OCI-LY1 (cell line): ENCODE measurements around the gene MME.
A peak's percentile ranks its signal among the peaks of the same experiment; 100 is the strongest.

Experiments used
- H2AFZ ChIP-seq: fragments of 200-600 bp; sonication (generic), shearing (Covaris generic); 2 replicates; pipeline ENCODE4 v1.6.0; 2014; ENCODE audit warnings: antibody characterized with exemption, mild to moderate bottlenecking, low read length
- H3F3A ChIP-seq: fragments of 200-600 bp; sonication (generic), shearing (Covaris generic); 2 replicates; pipeline ENCODE4 v1.6.0; 2014; ENCODE audit warnings: mild to moderate bottlenecking, antibody characterized with exemption, low read length, moderate library complexity; ENCODE audit not compliant: insufficient read depth
- H3K27ac ChIP-seq: fragments of 200-600 bp; sonication (generic); 2 replicates; pipeline ENCODE4 v1.5.1; 2014; ENCODE audit warnings: low read length, mixed run types, mild to moderate bottlenecking, low read depth; ENCODE audit not compliant: poor library complexity, severe bottlenecking
- H3K27me3 ChIP-seq: fragments of 200-600 bp; sonication (generic); 2 replicates; pipeline ENCODE4 v1.6.0; 2014; ENCODE audit warnings: antibody characterized with exemption, mild to moderate bottlenecking, low read length, moderate library complexity; ENCODE audit not compliant: insufficient read depth
- H3K36me3 ChIP-seq: fragments of 200-600 bp; sonication (generic); 2 replicates; pipeline ENCODE4 v1.6.1; 2014; ENCODE audit warnings: mild to moderate bottlenecking, antibody characterized with exemption, low read length, moderate library complexity, mixed read lengths; ENCODE audit not compliant: insufficient read depth
- H3K4me1 ChIP-seq: fragments of 200-600 bp; sonication (generic); 2 replicates; pipeline ENCODE4 v1.5.1; 2014; ENCODE audit warnings: mild to moderate bottlenecking, low read length, moderate library complexity; ENCODE audit not compliant: insufficient read depth, severe bottlenecking
- H3K4me2 ChIP-seq: fragments of 200-600 bp; sonication (generic), shearing (Covaris generic); 2 replicates; pipeline ENCODE4 v1.6.1; 2014; ENCODE audit warnings: low read length
- H3K4me3 ChIP-seq: fragments of 200-600 bp; sonication (generic); 2 replicates; pipeline ENCODE4 v1.5.1; 2014; ENCODE audit warnings: low read length, low read depth, mild to moderate bottlenecking, mixed read lengths; ENCODE audit not compliant: poor library complexity, severe bottlenecking
- H3K79me2 ChIP-seq: fragments of 200-600 bp; shearing (Covaris generic); 2 replicates; pipeline ENCODE4 v1.6.1; 2016; ENCODE audit warnings: mixed run types, low read length, mixed read lengths; ENCODE audit not compliant: insufficient read depth
- H3K9ac ChIP-seq: fragments of 200-600 bp; sonication (generic), shearing (Covaris generic); 2 replicates; pipeline ENCODE4 v1.6.1; 2014; ENCODE audit warnings: mild to moderate bottlenecking, low read length, mixed read lengths
- H3K9me2 ChIP-seq: fragments of 200-600 bp; sonication (generic), shearing (Covaris generic); 2 replicates; pipeline ENCODE4 v1.6.1; 2014; ENCODE audit warnings: low read depth, mild to moderate bottlenecking, low read length, mixed read lengths
- H3K9me3 ChIP-seq: fragments of 200-600 bp; shearing (Covaris generic); 2 replicates; pipeline ENCODE4 v1.6.1; 2014; ENCODE audit warnings: low read length, mixed read lengths
- H4K20me1 ChIP-seq: fragments of 200-600 bp; sonication (generic), shearing (Covaris generic); 2 replicates; pipeline ENCODE4 v1.6.0; 2016; ENCODE audit warnings: mild to moderate bottlenecking, low read length; ENCODE audit not compliant: insufficient read depth
- CTCF ChIP-seq: fragments of 200-600 bp; sonication (generic), shearing (Covaris generic); IDR thresholded peaks from 2 replicates; pipeline ENCODE4 v1.5.1; 2017; ENCODE audit warnings: mild to moderate bottlenecking, antibody characterized with exemption, low read length, moderate library complexity, mixed read lengths
- EZH2 ChIP-seq: fragments of 200-600 bp; sonication (generic), shearing (Covaris generic); IDR thresholded peaks from 2 replicates; pipeline ENCODE4 v1.8.0; 2017; ENCODE audit warnings: borderline replicate concordance, mixed run types, mild to moderate bottlenecking, antibody characterized with exemption, low read length, moderate library complexity, mixed read lengths

MME gene

GRCh38 chr3:155153242-155154186 lies 73.4 kb downstream of the MME start:
- Histone ChIP-seq H3K9ac (no peak overlapping the region), H3K36me3 (peaks cover 98% of the 10 kb centered on the region), H3K27me3 (no peaks in the 10 kb centered on the region), H3K4me3 (no peak overlapping the region), H2AFZ (no peak overlapping the region), H4K20me1 (no peaks in the 10 kb centered on the region), H3K4me2 (no peak overlapping the region), H3F3A (no peaks in the 10 kb centered on the region), H3K79me2 (no peaks in the 10 kb centered on the region), H3K9me3 (no peaks in the 10 kb centered on the region), H3K27ac (peak overlapping the region; percentile 4), H3K4me1 (no peaks in the 10 kb centered on the region), H3K9me2 (no peaks in the 10 kb centered on the region)
- TF ChIP-seq CTCF (no peak), EZH2 (no peak)

- Histone ChIP-seq H3K4me3 (no peak overlapping the region), H3K9ac (no peak overlapping the region), H3K36me3 (peaks cover 96% of the 10 kb centered on the region), H4K20me1 (no peaks in the 10 kb centered on the region), H3K9me3 (no peaks in the 10 kb centered on the region), H3F3A (no peaks in the 10 kb centered on the region), H3K9me2 (no peaks in the 10 kb centered on the region), H3K4me2 (no peak overlapping the region), H2AFZ (no peak overlapping the region), H3K4me1 (no peaks in the 10 kb centered on the region), H3K27ac (peak overlapping the region; percentile 4), H3K27me3 (no peaks in the 10 kb centered on the region), H3K79me2 (no peaks in the 10 kb centered on the region)
- TF ChIP-seq EZH2: no peak
- no peak for TF ChIP-seq CTCF
Measured at GRCh38 chr3:155154255-155154654, 74.1 kb downstream of the MME start.

- Histone ChIP-seq H3K9ac (no peak overlapping the region), H3K36me3 (peaks cover 90% of the 10 kb centered on the region), H3K9me3 (no peaks in the 10 kb centered on the region), H2AFZ (no peak overlapping the region), H3K4me3 (no peak overlapping the region), H3K27ac (no peak overlapping the region), H3K4me1 (no peaks in the 10 kb centered on the region), H3K9me2 (no peaks in the 10 kb centered on the region), H3F3A (no peaks in the 10 kb centered on the region), H3K79me2 (no peaks in the 10 kb centered on the region), H3K27me3 (no peaks in the 10 kb centered on the region), H4K20me1 (no peaks in the 10 kb centered on the region), H3K4me2 (no peak overlapping the region)
- no peak for TF ChIP-seq CTCF
Measured at GRCh38 chr3:155158346-155159037, 78.4 kb downstream of the MME start.
